NCI-H82 (cell line): ENCODE results near the gene SHISAL1.
A peak's percentile ranks its signal among the peaks of the same experiment; 100 is the strongest.

ENCODE experiments used
- DNase-seq: peaks from one replicate; lab custom pipeline; 2025; lab: John Stamatoyannopoulos, UW

SHISAL1 gene

DNA sequence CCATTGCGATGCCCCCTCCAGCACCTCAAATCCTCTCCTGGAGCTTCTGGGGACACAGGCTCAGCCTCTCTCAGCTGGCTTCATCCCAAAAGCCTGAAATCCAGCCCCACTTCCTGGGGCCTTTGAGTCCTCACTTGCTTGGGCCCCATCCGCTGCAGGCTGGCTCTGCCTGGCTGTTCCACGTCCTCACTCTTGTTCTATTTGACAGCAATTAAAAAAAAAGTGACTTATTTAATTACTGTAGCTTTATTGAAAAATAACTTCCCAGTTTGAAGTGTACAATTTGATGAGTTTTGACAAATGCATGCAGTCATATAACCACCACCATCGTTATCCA, 104.8 kb downstream of the SHISAL1 start:
- no peak for DNase-seq

DNA sequence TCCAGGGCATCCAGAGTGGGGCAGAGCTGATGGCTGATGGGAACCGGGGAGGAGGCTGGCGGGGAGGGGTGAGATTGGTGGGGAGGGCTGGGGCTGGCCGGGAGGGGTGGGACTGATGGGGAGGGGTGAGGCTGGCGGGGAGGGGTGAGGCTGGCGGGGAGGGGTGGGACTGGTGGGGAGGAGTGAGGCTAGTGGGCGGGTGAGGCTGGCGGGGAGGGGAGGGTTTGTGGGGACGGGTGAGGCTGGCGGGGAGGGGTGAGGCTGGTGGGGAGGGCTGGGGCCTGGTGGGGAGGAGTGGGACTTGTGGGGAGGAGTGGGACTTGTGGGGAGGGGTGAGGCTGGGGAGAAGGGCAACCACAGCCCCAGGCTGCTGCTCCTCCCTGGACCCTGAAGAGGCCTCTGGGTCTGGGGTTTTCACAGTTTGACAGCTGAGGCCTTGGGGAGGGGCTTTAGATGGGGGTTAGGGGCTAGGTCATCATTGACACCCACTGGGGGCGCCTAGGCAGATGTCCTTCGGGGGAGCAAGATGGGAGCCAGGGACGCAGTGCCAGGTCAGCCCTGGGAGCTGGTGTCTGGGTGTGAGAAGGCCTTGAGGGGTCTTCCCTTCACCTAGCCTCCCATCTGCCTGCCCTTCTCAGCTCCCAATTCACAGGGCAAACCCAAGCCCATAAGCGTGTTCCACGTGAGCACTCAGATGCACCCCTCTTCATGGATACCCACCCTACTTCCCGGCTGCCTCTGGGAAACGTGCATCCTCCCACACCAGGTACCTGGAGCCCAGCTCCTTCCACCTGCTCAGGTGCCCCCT, 105.4 kb downstream of the SHISAL1 start:
- DNase-seq, result no peak

DNA sequence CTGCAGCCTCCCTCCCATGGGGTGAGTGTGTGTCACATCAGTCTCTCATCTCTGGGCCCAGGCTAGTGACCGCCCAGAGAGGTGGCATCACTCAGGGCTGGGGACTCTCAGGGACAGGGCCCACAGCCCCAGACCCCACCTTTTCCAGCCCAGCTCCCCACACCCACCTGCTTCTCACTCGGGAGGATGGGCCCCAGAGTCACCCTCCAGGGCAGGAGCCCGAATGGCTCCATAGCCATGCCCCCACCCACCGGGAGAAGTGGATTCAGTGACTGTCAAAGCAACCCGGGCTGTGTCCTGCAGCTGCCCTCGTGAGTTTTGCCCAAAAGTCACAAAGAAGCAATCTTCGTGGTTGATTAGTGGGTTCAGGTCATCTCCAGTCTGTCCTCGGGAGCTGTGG, 106.1 kb downstream of the SHISAL1 start:
- DNase-seq, result no peak

DNA sequence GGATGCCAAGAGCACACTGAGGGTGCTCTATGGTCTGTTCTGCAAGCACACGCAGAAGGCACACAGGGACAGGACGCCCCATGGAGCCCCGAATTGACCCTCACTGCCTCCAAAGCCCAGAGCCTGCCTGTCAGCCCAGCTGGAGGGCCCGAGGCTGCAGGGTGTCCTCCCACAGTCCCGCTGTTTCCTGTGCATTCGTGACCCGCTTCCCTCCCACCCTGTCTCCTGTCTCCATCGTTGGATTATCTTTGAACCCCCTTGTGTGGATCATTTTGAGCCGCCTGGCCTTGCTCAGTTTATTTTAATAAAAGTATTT, 106.5 kb downstream of the SHISAL1 start:
- no peak for DNase-seq

DNA sequence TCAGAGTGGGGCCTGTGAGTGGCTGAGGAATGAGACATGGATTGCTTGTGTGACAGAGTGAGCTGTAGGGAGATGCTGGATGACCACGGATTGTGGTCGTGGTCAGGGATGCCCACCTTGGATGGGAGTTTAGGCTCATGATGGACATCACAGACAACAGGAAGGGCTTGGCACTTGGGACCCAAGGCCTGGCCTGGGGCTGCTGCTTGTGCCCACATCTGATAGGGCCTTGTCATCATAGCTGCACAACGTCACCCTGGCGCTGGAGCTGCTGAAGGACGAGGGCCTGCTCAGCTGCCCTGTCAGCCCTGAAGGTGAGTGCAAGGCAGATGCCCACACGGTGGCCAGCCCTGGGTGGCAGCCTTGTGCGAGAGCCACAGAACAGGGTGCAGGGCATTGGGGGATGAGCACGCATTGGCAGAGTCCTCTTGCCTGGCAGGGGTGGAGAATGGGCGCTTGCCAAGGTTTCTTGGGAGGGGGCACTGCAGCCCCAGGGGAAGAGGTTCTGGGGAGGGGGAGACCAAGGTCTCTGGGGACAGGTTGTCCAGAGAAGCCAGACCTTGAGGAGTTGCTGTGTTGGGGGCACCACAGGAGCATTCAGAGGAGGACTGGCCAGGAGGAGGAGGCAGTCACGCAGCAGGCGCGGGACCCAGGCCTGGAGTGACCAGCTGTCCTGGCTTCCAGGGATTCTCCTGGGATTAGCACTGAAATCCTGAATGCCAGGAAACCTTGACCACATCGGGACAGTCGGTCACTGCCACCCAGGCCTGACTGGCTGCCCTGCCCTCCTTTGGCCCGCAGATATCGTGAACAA, 107.0 kb downstream of the SHISAL1 start:
- no peak for DNase-seq

DNA sequence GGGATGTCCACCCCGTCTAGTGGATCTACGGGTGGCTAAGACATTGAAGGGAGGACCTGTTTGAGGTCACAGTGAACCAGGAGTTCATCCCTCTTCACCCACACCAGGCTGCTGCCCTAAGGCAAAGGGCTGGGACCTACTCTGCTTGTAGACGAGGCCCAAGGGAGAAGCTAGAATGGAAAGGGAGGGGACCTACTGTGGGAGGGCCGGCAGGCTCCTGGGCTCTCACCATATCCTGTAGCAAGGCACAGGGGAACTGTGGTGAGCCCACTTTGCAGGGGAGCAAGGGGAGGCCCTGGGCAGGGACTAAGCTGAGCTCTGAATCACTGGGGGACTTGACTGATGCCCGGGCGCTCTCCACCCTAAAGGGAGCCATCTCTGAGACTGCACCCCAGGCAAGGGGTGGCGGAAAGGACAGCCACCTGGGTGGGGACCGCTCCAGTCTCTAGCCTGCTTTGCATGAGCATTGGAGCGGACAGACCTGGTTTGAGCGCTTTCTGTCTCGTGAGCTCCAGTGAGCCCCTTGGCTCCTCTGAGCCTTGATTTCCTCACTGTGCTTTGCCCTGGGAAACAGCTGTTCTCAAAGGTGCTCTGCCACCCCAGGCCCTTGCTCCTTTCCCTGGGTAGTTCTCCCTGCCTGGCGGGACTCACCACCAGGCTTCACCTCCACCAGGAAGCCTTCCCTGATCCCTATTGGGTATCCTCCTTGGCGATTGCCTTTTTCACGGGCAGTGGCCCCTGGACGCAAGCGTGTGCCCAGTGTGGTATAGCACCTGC, 107.8 kb downstream of the SHISAL1 start:
- no peak for DNase-seq

DNA sequence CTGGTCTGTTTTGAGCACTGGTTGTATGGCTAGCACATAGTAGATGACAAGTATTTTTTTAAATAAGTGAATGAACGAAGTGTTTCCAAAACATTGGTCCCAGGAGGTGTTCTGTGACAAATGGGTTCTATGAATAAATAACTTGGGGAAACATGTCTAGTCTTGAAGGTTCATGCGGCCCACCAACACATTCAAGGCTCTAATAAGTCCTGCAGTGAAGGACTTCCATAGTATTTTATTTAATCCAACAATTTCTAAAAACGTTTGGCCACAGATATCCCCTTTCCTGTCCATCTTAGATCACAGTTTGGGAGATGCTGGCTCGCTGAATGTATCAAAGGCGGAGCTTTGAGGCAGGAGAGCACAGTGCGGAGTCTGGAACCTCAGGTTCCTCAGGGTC, 109.5 kb downstream of the SHISAL1 start:
- no peak for DNase-seq

DNA sequence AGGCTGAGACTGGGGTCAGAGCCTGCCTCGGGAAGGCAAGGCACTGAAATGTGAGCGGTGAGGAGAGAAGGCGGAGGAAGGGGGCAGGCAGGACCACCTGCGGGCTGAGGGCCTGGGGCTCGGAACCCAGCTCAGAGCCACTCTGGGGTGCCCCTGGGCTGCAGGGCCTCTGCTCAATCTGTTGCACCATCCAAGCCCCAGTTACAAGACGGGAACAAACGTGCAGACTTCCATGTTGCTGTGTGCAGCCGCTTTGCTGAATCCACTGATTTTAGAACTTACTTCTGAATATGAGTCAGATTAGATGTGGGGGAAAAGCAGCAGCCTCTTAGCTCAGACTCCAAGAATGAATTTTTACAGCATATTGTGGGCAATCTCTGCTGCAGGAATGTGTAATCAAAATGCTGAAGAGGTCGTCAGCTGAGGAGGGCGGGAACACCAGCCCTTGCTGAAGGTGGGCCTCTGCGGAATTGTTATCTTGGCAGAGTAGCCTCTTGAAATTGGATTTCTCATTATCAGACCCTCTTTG, 110.4 kb downstream of the SHISAL1 start:
- no peak for DNase-seq

DNA sequence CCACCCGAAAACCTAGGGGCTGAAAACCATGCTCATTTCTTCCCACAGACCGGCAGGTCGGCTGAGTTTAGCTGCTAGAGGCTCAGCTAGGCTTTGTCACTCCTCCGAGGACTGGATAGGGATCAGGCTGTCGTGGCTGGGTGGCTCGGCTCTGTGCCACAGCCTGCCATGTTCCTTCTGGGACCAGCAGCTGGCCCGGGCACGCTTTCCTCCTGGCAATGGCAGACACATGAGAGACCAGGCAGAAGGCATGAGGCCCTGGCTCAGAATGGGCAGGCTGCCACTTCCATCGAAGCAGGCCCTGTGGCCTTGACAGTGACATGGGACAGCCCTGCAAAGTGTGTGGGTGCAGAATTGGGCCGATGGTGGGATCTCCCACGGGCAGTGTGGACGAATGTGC, 111.1 kb downstream of the SHISAL1 start:
- DNase-seq, result no peak

DNA sequence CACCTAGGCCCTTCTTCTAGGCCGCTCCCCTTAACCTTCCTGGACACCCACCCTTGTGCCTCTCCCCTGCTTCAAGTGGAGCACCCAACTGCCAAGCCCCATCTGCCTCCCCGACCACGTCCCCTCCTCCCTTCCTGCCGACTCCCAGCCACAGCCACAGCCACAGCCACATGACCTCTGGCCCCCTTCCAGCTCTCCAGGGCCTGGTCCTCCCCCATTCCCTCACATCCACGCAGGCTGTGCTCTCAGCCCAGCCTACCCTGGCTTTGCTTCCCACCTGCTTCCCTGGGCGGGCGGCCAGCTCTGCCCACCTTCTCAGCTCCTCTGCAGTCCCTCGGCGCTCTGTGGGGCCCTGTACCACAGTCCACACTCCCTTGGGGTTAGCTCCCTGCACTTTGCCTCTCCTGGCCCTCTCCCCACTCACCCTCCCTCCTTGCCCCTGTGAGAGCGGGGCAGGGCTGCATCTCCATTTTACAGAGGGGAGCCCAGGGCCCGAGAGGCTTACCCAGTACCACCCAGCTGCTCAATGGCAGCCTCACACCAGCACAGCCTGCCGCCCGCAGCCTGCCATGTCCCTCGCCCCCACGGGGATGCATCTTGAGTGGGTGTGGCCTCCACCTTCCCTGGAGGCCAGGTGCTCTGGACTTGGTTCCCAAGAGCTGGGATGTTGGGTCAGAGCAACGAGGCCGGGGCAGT, 111.7 kb downstream of the SHISAL1 start:
- DNase-seq, result no peak

DNA sequence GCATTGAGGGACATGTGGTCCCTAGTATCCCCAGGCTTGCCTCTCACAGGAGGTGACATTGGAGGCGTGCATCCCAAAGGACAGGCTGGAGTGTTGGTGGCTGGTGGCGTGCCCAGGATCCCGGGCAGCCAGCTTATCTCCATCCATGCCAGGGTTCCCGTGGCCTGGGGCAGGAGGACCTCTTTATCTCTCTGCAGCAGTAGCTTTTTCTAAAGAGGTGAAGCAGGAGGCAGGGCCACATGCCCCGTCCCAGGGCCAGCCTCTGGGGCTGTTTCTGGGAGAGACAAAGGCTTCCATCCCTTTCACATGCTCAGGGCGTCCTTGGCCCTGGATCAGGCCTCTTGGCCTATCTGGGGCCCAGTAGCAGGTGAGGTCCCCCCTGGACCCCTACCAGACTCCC, 112.3 kb downstream of the SHISAL1 start:
- no peak for DNase-seq

DNA sequence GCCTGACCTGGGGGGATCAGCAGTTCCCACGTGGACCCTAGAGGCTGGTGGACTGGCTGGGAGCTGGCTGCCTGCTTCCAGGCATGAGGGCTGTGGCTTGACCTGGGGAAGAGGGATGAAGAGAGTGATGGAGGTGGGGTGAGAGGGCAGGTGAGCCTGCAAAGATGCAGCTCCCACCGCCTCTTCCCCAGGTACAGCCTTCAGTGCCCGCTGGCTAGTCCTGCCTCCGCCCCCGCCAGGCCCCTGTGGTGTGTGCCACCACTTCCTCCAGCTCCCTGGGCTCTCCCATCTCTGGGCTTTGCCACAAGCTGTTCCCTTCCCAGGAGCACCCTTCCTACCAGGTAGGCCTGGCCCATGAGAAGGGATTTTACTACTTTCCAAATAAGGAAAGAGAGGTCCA, 112.9 kb downstream of the SHISAL1 start:
- no peak for DNase-seq

DNA sequence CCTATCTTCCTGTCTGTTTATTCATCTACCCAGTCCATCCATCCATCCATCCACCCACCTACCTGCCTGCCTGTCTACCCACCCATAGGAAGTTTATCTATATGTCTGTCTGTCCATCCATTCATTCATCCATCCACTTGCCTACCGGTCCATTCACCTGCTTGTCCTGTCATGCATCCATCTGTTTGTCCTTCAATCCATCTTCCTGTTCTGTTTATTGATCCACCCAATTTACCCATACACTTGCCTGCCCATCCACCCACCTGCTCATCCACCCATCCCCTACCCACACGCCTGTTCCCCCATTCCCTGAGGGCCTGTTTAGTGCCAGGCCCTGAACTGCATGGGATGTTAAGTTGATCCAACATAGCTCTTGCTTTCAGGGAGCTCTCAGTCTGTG, 113.6 kb downstream of the SHISAL1 start:
- DNase-seq, result no peak

DNA sequence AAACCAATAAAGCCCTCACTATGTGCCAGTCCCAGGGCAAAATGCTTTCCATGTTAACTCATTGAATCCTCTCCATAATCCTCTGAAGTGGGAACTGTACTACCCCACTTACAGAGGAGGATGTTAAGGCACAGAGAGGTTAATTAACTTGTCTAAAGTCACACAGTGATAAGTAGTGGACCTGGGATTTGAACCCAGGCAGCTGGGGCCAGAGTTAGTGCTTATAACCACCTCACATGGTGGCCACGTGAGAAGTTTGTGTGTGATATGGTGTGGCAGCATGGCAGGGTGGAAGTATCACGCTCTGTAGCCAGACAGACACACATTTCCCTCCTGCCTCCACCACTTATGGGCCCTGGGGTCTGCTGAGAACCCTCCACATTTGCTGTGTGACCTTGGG, 115.5 kb downstream of the SHISAL1 start:
- no peak for DNase-seq

DNA sequence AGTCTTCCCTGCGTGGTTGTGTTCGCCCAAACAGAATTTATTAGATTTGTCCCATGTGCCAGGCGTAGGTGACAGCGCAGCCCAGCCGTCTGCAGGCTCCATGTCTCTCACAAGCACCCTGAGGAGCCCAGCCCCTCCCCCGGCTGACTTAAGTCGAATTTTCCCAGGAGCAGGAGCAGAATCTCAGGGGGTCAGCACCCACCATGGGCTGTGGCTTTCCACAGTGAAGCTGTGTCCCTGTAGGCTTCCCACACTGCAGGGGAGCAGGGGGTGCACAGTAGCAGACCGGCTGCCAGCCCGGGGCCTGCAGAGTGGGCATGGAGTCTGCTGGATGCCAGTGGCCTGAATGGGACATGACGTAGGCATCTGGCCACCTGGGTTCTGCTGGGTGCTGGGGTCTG, 116.0 kb downstream of the SHISAL1 start:
- no peak for DNase-seq

DNA sequence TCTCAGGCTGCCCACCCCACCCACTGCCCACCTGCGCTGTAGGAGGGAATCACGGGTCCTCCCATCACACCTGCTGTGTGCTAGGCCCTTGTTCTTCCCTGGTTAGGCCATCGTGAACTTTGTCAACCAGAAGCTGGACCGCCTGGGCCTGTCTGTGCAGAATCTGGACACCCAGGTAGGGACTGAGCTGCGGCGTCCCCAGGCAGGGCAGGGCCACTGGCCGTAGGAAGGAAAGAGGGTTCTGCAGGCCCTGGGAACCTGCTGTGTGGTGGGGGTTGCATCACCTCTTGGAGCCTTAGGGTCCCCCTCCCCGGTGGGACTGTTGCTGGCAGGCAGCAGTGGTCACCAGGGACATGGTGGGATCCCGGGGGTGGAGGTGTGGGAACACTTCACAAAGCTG, 116.5 kb downstream of the SHISAL1 start:
- DNase-seq, result no peak

DNA sequence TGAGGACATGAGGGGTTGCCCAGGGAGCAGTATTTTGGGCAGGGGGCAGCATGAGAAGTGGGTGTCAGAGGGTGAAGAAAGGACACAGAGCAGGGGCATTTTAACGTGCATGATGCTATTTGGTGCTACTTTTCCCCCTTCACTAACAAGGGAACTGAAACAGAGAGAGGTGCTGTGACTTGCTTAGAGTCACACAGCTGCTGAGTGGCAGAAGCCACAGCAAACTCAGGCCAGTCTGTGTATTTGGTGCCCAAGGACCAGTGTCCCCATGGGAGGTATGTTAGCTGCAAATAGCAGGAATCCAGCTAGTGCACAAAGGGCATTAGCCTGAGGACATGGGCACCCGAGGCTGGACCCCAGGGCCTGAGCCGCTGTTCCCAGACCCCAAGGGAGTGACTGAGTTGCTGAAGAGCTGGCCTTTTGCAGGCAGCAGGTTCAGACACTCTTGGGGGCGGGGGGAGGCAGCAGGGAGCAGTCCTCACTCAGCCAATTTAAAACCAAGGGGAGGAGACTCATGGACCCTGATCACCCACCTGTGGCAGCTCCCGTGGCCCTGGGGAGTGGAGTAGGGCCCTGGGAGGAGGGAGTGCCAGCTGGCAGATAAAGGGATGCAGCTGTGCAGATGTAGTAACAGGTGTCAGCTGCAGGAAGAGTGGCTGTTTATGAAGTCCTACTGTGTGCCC, 117.4 kb downstream of the SHISAL1 start:
- DNase-seq, result peak; percentile 22

DNA sequence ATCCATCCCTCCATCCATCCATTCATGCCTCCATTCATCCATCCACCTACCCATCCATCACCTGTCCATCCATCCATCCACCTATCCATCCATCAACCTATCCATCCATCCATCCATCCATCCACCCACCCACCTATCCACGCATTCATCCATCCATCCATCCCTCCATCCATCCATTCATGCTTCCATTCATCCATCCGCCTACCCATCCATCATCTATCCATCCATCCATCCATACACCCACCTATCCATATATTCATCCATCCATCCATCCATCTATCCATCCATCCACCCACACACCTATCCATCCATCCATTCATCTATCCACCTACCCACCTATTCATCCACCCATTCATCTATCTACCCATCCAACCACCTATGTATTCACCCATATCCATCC, 118.2 kb downstream of the SHISAL1 start:
- DNase-seq, result no peak
